Kidney capillary endothelial cell (primary cell): ENCODE measurements around the gene HCN2.
"Not testable (repeated sequence)": the region's sequence is repeated elsewhere in the genome, so short reads cannot be mapped to it uniquely, and the experiment has no call there.

Experiments
- DNase-seq: peaks from one replicate; pipeline ENCODE4 v3.0.0-alpha.2; 2018; ENCODE audit warnings: low spot score

HCN2 gene

GRCh38 chr19:585551-586110, 4.0 kb upstream of the HCN2 start:
- no peak for DNase-seq

GRCh38 chr19:588093-588740, 1.5 kb upstream of the HCN2 start:
- DNase-seq: peak; percentile 43

- no peak for DNase-seq
Measured at GRCh38 chr19:588741-589692, 664 bp upstream of the HCN2 start.

- peak; percentile 48 for DNase-seq
Measured at GRCh38 chr19:590396-590745, 690 bp downstream of the HCN2 start.

- no peak for DNase-seq
Measured at GRCh38 chr19:590750-591098, 1.0 kb downstream of the HCN2 start.

- no peak for DNase-seq
Measured at GRCh38 chr19:591099-591958, 1.6 kb downstream of the HCN2 start.

GRCh38 chr19:592101-592500, 2.4 kb downstream of the HCN2 start:
- DNase-seq: no peak

GRCh38 chr19:593055-593454, 3.4 kb downstream of the HCN2 start:
- no peak for DNase-seq

- no peak for DNase-seq
Measured at GRCh38 chr19:593505-593904, 3.8 kb downstream of the HCN2 start.

- no peak for DNase-seq
Measured at GRCh38 chr19:594265-594870, 4.7 kb downstream of the HCN2 start.

- DNase-seq: no peak
Measured at GRCh38 chr19:595326-596262, 5.9 kb downstream of the HCN2 start.

GRCh38 chr19:596263-596655, 6.6 kb downstream of the HCN2 start:
- no peak for DNase-seq

GRCh38 chr19:597406-598315, 8.0 kb downstream of the HCN2 start:
- DNase-seq: no peak

GRCh38 chr19:601310-601709, 11.6 kb downstream of the HCN2 start:
- DNase-seq: no peak

- no peak for DNase-seq
Measured at GRCh38 chr19:601790-602189, 12.1 kb downstream of the HCN2 start.

- no peak for DNase-seq
Measured at GRCh38 chr19:602391-603301, 13.0 kb downstream of the HCN2 start.

- not testable (repeated sequence) for DNase-seq
Measured at GRCh38 chr19:603302-603639, 13.6 kb downstream of the HCN2 start.

- DNase-seq: not testable (repeated sequence)
Measured at GRCh38 chr19:603779-604178, 14.1 kb downstream of the HCN2 start.

GRCh38 chr19:604355-604754, 14.7 kb downstream of the HCN2 start:
- no peak for DNase-seq
